Astrocyte (in vitro differentiated cells and primary cell): ENCODE results near the gene LRRTM3. TPM values are rescaled to one million over a fixed set of nuclear protein-coding genes. Genes with fewer than 3 reads are reported as not detected.

Experiments used
- DNase-seq: peaks from one replicate; pipeline ENCODE4 v3.0.0-alpha.2; 2010; ENCODE audit warnings: low read depth
- FAIRE-seq: peaks from 2 replicates; lab custom pipeline; 2011; peaks lifted over from hg19 to GRCh38; lab: Jason Lieb, UNC
- H2AFZ ChIP-seq: 2 replicates; pipeline ENCODE4 v1.6.0; 2012; ENCODE audit warnings: low read depth, low read length, inconsistent platforms
- H3K27ac ChIP-seq: 2 replicates; pipeline ENCODE4 v1.5.1; 2011; ENCODE audit warnings: low read depth, low read length, inconsistent platforms
- H3K27me3 ChIP-seq: 2 replicates; pipeline ENCODE4 v1.6.0; 2011; ENCODE audit warnings: low read length, inconsistent platforms; ENCODE audit not compliant: insufficient read depth
- H3K36me3 ChIP-seq: 2 replicates; pipeline ENCODE4 v1.5.1; 2011; ENCODE audit warnings: low read length, inconsistent platforms; ENCODE audit not compliant: insufficient read depth
- H3K4me1 ChIP-seq: 2 replicates; pipeline ENCODE4 v1.5.1; 2011; ENCODE audit warnings: low read length, inconsistent platforms; ENCODE audit not compliant: insufficient read depth
- H3K4me2 ChIP-seq: 2 replicates; pipeline ENCODE4 v1.6.0; 2012; ENCODE audit warnings: low read length, inconsistent platforms
- H3K4me3 ChIP-seq: 2 replicates; pipeline ENCODE4 v1.5.1; 2011; ENCODE audit warnings: low read depth, mild to moderate bottlenecking, low read length, inconsistent platforms; ENCODE audit not compliant: insufficient read depth
- H3K79me2 ChIP-seq: 2 replicates; pipeline ENCODE4 v1.6.0; 2012; ENCODE audit warnings: mild to moderate bottlenecking, low read length, inconsistent platforms; ENCODE audit not compliant: insufficient read depth
- H3K9ac ChIP-seq: 2 replicates; pipeline ENCODE4 v1.6.0; 2012; ENCODE audit warnings: mild to moderate bottlenecking, low read length, inconsistent platforms
- H3K9me3 ChIP-seq: 2 replicates; pipeline ENCODE4 v1.5.1; 2012; ENCODE audit warnings: low read depth, mild to moderate bottlenecking, low read length, inconsistent platforms; ENCODE audit not compliant: insufficient read depth
- H4K20me1 ChIP-seq: 2 replicates; pipeline ENCODE4 v1.6.0; 2012; ENCODE audit warnings: low read length, inconsistent platforms; ENCODE audit not compliant: insufficient read depth
- H3K27ac Mint-ChIP-seq: one replicate; pipeline ENCODE4 v1.8.0; 2021; ENCODE audit warnings: mild to moderate bottlenecking, mixed read lengths; ENCODE audit not compliant: unreplicated experiment
- H3K27me3 Mint-ChIP-seq: one replicate; pipeline ENCODE4 v1.8.0; 2021; ENCODE audit warnings: low read depth, mixed read lengths; ENCODE audit not compliant: unreplicated experiment
- H3K36me3 Mint-ChIP-seq: one replicate; pipeline ENCODE4 v1.8.0; 2021; ENCODE audit warnings: low read depth, mixed read lengths; ENCODE audit not compliant: unreplicated experiment
- H3K4me1 Mint-ChIP-seq: one replicate; pipeline ENCODE4 v1.8.0; 2021; ENCODE audit warnings: low read depth, mixed read lengths; ENCODE audit not compliant: unreplicated experiment
- H3K4me3 Mint-ChIP-seq: one replicate; pipeline ENCODE4 v1.8.0; 2021; ENCODE audit warnings: mild to moderate bottlenecking, moderate library complexity, mixed read lengths; ENCODE audit not compliant: unreplicated experiment
- H3K9me3 Mint-ChIP-seq: one replicate; pipeline ENCODE4 v1.8.0; 2021; ENCODE audit warnings: mild to moderate bottlenecking, mixed read lengths; ENCODE audit not compliant: unreplicated experiment
- CTCF ChIP-seq: IDR thresholded peaks from 2 replicates; pipeline ENCODE4 v1.5.1; 2011; ENCODE audit warnings: low read depth, mild to moderate bottlenecking, inconsistent platforms, low read length, moderate library complexity; ENCODE audit not compliant: insufficient read depth
- EZH2 ChIP-seq: IDR thresholded peaks from 2 replicates; pipeline ENCODE4 v1.6.1; 2012; ENCODE audit warnings: mild to moderate bottlenecking, low read length, inconsistent platforms; ENCODE audit not compliant: insufficient read depth
- total RNA-seq: library from RNA; stranded (reverse); gene quantifications from 2 replicates; pipeline ENCODE4 v1.2.1, GENCODE V29; 2021

The LRRTM3 gene
- total RNA-seq, 1 donor from 2014 or later: 0.09 TPM

- no peaks in the 10 kb centered on the region for H4K20me1 ChIP-seq
- H3K4me2 ChIP-seq: no peak overlapping the region
- H3K9me3 Mint-ChIP-seq: no peaks in the 10 kb centered on the region
- no peaks in the 10 kb centered on the region for H3K36me3 ChIP-seq
- TF ChIP-seq CTCF: no peak
- no peak for TF ChIP-seq EZH2
- no peak overlapping the region for H3K27ac ChIP-seq
- peaks cover 2% of the 10 kb centered on the region for H3K27me3 Mint-ChIP-seq
- no peak overlapping the region for H3K9ac ChIP-seq
- no peaks in the 10 kb centered on the region for H3K79me2 ChIP-seq
- no peaks in the 10 kb centered on the region for H3K9me3 ChIP-seq
- DNase-seq: no peak
- no peaks in the 10 kb centered on the region for H3K4me1 ChIP-seq
- no peak for FAIRE-seq
- no peaks in the 10 kb centered on the region for H3K36me3 Mint-ChIP-seq
- H2AFZ ChIP-seq: no peak overlapping the region
- H3K4me1 Mint-ChIP-seq: no peaks in the 10 kb centered on the region
- no peak overlapping the region for H3K4me3 ChIP-seq
- no peak overlapping the region for H3K27ac Mint-ChIP-seq
- no peak overlapping the region for H3K4me3 Mint-ChIP-seq
- no peaks in the 10 kb centered on the region for H3K27me3 ChIP-seq
These were observed 151.5 kb downstream of the LRRTM3 start for GRCh38 chr10:67077376-67077775.

- H3K27ac ChIP-seq: no peak overlapping the region
- H3K27me3 ChIP-seq: no peaks in the 10 kb centered on the region
- no peaks in the 10 kb centered on the region for H4K20me1 ChIP-seq
- no peak overlapping the region for H2AFZ ChIP-seq
- H3K36me3 ChIP-seq: no peaks in the 10 kb centered on the region
- Mint-ChIP-seq H3K27me3 (no peaks in the 10 kb centered on the region), H3K36me3 (no peaks in the 10 kb centered on the region), H3K4me1 (no peaks in the 10 kb centered on the region), H3K9me3 (no peaks in the 10 kb centered on the region), H3K4me3 (no peak overlapping the region), H3K27ac (no peak overlapping the region)
- H3K79me2 ChIP-seq: no peaks in the 10 kb centered on the region
- no peak overlapping the region for H3K9ac ChIP-seq
- no peak for TF ChIP-seq CTCF
- TF ChIP-seq EZH2: no peak
- no peaks in the 10 kb centered on the region for H3K9me3 ChIP-seq
- no peak overlapping the region for H3K4me3 ChIP-seq
- DNase-seq (no peak), FAIRE-seq (no peak)
- no peak overlapping the region for H3K4me2 ChIP-seq
- no peaks in the 10 kb centered on the region for H3K4me1 ChIP-seq
These were observed 153.3 kb downstream of the LRRTM3 start for GRCh38 chr10:67079126-67079525.

- H3K4me2 ChIP-seq: no peak overlapping the region
- no peaks in the 10 kb centered on the region for H3K4me1 Mint-ChIP-seq
These were observed 160.7 kb downstream of the LRRTM3 start for GRCh38 chr10:67086327-67087134.

More at GRCh38 chr10:67086327-67087134, 160.7 kb downstream of the LRRTM3 start:
- Mint-ChIP-seq H3K36me3 (no peaks in the 10 kb centered on the region), H3K27me3 (no peaks in the 10 kb centered on the region), H3K9me3 (no peaks in the 10 kb centered on the region), H3K4me3 (no peak overlapping the region), H3K27ac (no peak overlapping the region)
- Histone ChIP-seq H3K4me3 (no peak overlapping the region), H3K27me3 (no peaks in the 10 kb centered on the region), H3K79me2 (no peaks in the 10 kb centered on the region), H3K9me3 (no peaks in the 10 kb centered on the region), H3K27ac (no peak overlapping the region), H2AFZ (no peak overlapping the region), H3K4me1 (no peaks in the 10 kb centered on the region), H3K36me3 (no peaks in the 10 kb centered on the region), H3K9ac (no peak overlapping the region), H4K20me1 (no peaks in the 10 kb centered on the region)
- FAIRE-seq (no peak), DNase-seq (no peak)
- TF ChIP-seq CTCF: no peak
